Stimulated activated CD8-positive, alpha-beta memory T cell treated with anti-CD3 and anti-CD28 coated beads, Interleukin-4, amount 100 ng/mL, for 1 hour (primary cell): Measurements from ENCODE around the gene PKNOX2.

Experiments
- DNase-seq, 2 donors: peaks; one replicate each; pipeline ENCODE4 v3.0.0-alpha.2; 2020; ENCODE audit warnings: low read depth in 2 of 2, low spot score in 1 of 2

Gene PKNOX2

DNA sequence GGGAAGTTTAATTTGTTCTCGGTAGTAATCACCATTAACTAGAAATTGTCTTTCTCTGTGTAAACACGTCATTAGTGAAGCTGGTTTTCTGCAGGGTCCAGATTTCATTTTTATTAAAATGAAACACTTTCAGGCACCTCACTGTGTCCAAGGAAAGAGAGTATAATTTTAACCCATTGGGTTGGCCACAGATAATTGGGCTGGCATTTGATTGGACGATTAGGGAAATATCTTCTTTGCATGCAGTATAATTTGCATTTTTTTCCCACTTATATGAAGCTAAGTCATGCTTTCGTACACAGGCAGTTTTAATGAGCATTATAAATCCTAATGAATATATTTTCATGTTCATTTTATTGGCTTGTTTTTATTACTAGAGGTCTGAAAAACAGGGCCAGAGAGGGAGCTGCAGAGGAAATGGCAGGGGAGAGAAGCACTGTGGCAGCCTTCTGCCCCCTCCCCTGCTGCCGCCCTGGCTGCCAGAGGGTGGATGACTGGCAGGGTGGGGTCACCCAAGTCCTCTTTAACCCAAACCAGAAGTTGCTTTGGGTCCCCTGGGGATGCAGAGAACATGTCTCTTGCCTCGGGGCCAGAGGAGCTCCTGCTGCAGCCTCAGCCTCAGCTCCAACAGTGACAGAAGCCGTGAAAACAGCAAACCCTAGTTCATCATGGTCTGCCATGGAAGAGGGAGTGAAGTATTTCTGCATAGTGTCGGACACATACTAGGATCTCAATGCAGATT lies 93.9 kb downstream of the PKNOX2 start:
- DNase-seq: no peak

DNA sequence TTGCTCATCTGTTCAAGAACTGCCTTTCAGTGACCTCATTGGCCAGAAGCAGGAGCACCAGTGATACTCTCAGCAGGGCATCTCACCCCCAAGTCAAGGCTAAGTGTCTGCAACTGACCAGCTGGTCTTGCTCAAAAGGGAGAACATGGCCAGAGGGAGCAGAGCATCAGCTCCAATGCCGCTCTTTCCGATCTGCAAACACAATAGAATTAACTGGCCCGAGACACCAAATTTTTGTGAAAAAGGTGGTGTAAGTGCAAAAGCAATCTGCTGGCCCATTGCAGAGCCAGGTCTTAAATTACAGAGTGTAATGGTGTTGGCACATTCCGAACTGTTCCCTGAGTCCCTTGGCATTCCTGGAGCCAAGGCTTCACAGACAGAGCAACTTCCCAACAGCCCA lies 97.0 kb downstream of the PKNOX2 start:
- no peak for DNase-seq

DNA sequence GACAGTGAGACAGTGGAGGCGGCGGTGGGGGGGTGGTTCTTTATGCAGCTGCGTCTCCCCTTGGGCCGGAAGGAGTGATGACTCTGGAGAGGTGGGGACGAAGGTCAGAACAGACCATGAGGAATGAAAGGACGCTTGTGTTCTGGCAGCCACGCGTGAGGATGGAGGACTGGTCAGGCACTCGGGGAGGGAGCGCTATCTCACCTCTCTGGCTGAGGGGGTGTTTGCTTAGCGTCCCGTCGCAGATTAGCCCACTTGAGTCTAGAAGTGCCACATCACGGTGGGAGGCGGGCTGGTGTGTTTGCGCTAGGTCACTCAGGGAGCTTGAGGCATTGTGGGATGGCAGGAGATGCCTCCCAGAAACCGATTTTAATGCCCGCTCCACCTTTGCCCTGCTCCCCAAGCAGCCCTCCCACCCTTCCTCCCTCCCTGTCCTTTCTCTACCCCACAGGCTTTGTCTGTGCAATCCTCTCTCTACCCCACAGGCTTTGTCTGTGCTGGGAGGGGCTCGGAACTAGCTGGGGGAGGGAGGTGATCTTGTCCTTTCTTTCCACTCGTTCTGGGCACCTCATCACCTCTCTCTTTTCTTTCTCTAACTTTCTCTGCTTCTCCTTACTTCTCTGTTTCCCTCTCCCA lies 97.8 kb downstream of the PKNOX2 start:
- DNase-seq: no peak

DNA sequence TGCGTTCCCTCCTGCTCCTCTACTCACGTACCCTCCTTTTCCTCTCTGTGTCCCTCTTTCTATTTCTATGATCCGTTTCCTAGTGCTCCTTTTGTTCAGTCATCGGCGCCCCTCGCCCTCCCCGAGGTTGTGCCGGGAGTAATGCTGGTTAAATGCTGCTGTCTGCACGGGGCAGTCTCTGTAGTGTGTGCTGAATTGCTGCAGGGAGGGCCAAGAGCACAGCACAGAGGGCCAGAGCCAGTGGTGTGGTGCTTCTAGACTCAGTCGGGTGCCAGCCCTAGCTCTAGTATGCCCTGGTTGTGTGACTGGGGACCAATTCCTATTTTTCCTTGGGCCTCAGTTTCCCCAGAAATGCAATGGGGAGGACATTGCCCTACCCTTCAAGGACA lies 98.3 kb downstream of the PKNOX2 start:
- DNase-seq: no peak

DNA sequence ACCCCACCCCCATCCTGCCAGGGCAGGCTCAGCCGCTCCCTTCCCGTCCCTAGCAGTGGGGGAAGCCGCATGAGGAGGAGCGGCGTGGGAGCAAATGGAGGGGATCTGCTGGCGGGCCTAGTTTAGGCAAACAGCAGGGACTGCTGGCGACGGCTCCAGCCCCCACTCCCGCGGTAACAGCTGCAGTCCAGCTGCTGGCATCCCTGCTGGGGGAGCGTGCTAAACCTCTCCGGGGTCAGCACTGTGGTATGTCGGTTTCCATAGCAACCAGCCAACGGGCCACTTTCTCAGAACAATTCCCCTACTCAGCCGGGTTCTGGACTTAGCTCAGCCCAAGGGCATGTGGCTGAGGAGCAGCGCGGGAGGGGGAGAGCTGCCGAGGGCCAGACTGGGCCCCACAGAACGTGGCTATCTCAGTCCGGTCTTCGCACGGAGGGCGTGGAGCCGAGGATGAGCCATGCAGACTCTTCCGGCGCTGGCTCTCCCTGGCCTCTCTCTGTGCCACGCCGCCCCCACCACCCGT lies 98.8 kb downstream of the PKNOX2 start:
- DNase-seq: no peak

DNA sequence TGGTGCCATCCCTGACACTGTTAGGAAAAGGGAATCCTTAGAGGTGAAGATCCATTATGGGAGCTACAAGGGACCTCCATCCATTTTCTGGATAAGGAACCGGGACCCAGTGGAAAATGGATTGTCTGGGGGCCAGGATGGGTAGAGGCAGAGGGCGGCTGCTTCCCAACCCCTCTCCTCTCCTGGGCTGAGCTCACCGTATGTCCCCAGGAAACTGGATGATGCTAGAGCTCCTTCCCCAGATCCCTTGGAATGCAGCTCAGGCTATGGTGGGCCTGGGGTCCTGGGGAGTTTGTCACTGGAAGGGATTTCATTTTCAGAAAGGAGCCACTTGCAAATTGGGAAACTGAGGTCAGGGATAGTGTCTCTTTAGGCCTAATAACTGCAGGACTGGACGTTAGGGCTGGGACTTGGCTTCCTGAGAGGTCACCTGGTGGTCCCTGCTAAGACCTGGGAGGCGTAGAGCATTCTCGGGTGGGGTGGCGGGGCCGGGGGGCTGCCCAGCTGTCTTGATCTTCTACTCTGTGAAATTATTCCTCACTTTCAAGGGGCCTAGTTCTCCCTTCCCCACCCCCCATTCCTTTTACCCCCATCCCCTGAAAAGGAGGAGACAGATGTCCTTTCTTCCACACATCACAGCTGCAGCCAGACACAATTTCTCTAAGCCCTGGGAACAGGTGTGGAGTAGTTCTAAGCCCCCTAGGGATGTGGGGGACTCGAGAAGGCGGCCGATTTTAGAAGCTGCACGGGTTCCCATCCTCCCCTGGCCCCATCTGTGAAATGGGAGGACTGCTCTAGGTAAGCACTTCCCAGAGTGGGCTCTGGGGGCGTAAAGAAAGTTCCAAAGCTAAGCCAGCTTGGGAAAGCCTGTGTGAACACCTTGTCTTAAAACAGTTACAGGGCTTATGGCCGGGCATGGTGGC lies 99.8 kb downstream of the PKNOX2 start:
- DNase-seq: no peak

DNA sequence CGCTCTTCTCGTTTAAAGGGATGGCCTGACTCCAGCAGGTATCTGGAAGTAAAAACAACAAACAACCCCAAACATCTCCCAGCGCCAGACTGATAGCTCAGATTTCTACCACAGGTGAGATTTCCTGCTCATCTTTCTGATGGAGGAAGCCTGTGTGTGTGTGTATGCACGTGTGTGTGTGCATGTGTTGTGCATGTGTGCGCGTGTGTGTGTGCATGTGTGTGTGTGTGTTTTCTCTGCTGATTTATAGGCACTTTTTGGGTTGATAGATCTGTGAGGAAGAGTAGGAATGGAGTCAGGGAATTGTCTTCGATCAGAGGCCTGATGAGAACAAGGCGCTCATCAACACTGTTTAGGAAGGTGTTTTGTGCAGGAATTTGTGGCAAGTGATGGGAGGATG lies 103.0 kb downstream of the PKNOX2 start:
- no peak for DNase-seq

DNA sequence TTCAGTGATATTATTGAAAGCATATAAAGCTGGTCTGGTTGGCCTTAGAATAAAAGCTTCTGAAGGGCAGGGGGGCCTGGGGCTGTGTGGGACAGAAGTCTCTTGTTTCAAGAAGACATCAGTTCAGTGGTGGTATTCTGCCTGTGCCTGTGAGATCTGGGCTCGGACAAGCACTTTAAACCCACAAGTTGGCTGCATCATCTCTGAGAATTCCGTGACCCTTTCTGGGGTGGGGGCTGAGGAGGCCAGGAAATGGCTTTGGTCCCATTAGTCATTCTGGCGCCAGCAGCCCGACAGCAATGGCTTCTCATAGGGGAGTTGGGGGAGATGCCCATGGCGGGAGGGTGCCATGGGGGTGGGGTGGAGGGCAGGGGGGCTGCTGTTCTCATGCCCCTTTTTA lies 104.1 kb downstream of the PKNOX2 start:
- DNase-seq: no peak

DNA sequence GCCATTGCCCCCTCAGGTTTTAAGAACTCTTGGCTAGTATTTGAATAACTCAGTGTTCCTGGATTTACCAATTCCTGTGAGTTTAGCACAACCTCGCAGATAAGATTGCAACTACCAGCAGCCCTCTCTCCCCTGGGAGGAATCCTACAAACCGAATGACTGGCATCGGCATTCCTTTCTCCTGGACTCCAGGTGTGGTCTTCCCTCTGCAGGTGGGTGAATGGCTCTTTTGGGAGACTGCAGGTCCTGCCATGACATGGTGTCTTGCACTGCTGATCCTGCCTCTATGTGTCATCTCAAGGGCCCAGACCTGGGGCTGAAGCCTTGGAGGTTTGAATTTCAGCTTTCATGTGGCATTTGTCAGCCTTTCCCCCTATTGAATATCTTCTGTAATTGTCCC lies 105.6 kb downstream of the PKNOX2 start:
- no peak for DNase-seq

DNA sequence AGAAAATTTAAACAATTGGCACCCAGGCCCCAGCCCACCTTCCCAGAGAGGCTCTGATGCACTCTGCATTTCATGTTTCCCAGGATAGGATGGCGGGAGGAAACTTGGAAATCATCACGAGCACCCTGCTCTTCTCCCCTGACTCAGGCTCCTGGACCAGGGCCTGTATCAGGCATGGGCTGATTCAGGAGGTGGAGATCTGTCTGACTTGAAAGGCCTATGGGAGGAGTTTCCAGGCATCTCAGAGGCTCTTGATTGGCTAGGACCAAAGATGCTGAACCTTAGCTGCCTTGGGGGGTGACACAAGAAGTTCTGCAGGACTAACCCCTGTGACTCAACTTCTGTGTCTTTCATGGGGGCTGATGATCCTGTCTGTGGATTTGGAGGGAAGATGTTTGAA lies 106.2 kb downstream of the PKNOX2 start:
- no peak for DNase-seq

DNA sequence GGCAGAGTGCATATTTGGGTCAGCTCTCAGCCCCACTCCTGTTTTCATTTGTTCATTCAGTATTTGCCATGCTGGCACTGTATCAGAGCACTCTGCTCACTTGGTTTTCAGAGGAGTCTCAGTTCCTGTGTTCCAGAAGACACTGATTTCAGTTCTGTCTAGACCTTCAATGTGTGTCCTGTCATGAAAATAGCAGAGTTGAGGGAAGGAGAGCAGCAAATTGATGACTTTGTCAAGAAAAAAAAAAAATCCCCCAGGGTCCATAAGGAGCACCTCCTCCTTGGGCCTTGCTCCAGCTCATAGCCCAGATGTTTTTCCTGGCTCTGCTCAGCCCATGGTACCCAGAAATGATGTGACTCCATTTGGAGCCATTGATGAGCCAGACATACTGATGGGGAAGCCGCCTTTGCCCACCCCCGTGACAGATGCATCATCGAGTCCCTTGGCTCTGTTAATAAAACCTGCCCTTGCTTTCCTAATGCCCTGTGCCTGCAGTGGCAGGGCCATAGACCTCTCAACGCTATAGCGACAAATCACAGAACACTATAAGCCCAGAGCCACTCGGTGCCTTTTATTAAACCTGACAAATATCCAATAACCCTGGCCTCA lies 107.0 kb downstream of the PKNOX2 start:
- no peak for DNase-seq

DNA sequence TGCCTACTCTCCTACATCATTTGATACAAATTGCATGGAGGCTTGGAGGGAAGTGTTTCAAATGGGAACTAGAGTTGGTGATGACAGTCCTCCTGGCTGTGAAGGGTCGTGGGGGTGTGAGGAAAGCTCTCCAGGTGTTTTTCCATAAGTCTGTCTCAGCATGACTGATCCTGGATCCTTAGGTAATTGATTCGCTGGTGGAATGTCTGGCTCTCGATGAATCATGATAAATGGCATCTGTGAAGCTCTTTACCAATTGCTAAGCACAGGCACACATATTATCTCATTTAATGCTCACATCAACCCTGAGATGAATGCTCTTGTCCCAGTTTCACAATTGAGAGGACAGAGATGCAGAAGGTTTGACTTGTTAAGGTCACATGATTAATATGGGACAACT lies 107.5 kb downstream of the PKNOX2 start:
- no peak for DNase-seq

DNA sequence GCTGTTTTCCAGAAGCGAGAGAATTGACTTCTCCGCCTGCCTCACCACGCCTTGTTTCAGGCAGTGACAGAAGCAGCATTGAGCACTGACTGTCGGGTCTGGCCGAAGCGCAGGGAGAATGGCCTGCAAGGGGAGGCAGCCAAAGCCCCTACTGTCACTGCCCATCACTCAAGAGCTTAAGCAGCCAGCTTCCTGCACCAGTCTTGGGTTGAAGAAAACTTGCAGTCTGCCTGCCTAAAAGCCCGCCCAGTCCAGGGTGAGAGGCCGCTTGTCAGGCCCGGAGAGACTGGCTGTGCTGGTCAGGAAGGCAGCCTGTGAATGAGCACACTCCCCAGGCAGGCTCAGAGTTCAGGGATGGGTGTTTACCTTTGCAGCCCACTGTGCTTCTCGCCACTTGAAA lies 108.3 kb downstream of the PKNOX2 start:
- DNase-seq: no peak

DNA sequence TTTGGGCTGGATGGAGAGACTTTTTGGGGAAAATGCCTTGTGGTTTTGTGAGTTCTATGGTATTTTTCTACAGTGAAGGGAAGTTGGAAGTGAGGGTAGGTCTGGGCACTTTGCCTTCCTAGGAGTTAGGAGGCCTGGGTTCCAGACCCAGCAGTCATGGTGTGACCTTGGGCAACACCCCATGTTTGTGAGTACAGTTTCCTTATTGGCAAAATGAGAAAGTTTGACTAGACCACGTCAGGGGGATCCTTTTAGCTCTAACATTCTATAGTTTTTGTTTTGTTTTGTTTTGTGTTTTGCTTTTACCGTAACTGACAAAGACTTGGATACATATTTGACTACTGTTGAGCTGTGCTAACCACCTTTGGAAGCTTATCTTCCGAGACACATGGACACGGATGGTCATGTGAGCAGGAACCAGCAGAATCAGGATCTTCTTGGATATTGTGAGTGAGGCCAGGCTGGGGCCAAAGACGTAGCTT lies 109.0 kb downstream of the PKNOX2 start:
- no peak for DNase-seq

DNA sequence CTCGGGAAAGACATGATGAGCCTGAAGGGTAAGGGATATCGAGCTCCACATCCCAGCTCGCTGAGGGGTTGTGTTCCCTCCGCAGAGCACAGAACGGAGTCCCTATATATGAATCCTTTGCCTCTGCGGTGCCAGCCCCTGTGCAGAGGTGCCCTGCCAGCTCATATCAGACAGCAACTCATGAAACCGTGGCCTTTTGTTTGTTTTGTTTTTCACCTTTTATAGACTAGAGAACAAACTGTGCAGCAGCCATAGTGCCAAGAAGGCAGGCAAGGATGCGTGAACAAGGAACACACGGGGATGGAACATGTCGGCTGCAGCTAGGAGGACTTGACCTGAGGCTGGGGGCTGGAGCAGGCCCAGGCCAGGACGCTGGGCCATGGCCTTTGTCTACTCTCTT lies 109.8 kb downstream of the PKNOX2 start:
- DNase-seq: no peak

DNA sequence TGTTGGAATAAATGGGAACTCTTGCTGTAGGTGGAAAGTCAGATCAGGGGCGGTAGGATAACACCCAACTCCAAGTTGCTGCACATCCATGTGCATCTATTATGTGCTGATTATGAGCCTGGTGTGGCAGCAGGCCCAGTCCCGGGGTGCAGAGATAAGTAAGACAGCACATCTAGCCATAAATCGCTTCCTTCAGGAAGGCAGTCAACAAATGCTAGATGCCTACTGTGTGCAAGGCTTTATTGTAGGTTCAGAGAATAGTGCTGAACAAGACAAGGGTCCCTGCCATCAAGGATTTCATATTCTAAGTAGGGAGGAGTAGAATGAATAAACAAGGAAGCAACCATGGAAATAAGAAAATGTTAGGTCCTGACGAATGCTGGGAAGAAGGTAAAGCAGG lies 110.2 kb downstream of the PKNOX2 start:
- no peak for DNase-seq

DNA sequence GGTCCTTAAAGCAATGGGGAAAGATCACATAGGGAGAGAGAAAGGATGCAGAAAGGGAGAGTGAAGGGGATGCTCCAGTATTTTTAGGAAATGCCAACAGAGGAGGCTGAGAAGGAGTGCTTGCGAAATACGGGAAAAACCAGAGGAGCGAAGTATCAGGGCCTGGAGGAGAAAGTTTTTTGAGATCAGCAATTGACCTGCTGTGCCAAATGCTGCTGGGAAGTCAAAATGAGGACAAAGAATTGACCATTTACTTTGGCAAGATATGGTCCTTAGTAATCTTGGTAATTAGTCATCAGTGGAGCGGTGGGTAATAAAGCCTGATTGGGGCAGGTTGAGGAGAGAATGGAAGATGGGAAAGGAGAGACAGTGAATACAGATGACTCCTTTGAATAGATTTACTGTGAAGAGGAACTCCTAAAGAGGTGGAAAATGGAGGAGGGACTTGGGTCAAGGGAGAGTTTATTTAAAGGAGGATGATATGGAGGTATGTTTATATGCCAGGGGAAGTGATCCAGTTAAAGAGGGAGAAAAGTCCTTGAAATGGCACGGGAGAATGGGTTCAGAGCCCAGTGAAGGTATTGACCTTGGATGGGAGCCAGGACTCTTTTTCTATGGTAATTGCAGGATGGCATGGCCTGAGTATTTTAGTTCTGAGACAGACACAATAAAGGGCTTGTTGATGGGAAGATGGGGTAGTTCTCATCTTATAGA lies 111.5 kb downstream of the PKNOX2 start:
- DNase-seq: no peak

DNA sequence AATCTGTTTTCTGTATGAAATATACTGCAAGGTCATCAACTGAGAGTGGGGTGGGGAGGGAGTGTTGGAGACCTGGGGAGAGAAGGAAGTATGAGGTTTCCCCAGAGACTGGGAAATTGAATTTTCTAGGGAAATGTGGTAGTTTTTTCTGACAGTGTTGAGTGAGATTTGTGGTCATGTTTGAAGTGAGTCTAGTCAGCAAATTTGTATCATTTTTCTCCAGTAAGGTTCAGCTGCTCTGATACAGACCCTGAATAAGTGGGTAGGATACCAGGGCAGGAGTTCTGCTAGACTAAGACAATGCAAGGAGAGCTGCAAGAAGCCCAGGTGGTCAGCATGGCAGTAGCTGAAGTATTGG lies 112.0 kb downstream of the PKNOX2 start:
- no peak for DNase-seq

DNA sequence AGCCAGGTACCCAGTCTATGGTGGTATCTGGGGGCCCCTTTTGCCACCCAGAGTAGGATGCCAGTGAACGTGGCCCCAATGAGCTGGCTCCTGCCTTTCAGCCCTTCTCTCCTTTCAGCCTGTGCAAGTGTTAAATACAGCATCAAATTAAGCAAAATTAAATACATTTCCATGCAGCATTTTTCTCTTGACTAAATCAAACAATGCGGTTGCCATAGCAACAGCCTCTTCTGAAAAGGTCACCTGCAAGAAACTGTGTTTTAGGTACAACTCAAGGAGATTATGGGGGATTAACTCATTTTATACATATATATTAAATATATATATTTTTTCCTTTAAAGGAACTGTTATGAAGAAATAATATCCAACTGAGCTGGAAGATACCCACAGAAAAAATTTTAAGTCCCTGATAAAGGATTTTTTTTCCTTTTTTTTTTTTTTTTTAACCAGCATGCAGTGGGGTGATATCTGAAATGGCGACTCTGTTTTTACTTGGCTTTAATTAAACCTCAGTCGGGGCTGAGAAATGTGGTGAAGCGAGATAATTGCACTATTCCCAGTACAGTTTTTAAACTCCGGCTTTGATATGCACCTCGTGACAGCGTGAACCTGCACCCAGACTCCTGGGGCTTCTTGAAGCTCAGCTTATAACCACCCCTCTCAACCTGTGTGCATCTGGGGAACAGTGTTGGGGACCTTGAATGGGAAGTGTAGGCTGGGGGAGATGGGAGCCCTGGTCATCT lies 115.3 kb downstream of the PKNOX2 start:
- no peak for DNase-seq

DNA sequence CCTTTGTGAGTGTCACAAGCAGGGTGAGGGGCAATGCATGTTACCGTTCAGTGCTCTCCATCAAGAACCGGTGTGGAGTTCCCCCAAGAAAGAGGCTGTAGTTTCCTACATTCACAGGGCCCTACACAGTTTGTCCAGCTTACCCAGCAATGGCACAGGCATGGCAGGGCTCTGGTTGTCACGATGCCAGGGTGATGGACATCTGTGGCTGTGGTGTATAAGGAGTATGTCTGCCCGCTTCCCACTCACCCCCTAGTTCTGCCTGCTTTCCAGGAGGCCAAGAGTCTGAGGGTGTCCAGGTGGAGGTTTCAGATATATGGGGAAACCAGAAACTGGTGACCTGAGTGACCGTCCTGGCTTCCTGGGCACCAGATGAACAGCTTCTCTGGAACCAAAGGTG lies 116.1 kb downstream of the PKNOX2 start:
- DNase-seq: no peak
